PC-9 (cell line): ENCODE measurements around the gene NTM. TPM values are rescaled to one million over a fixed set of nuclear protein-coding genes. Genes with fewer than 3 reads are reported as not detected.

Experiments
- BruUV-seq: library from RNA; stranded (reverse); fragments of 400-500 nt; replicated peaks from 2 replicates; lab custom pipeline; 2021; lab: Mats Ljungman, UMichigan
- CTCF ChIA-PET: fragments of 300-600 bp; sonication (Branson Sonifier 250); formaldehyde crosslinking; loops from one replicate; lab custom pipeline; 2022; ENCODE audit warnings: antibody characterized with exemption; lab: Charles Lee
- POLR2A ChIA-PET: fragments of 300-600 bp; sonication (Branson Sonifier 250); formaldehyde crosslinking; loops from one replicate; lab custom pipeline; 2022; ENCODE audit warnings: antibody characterized with exemption; ENCODE audit not compliant: unreplicated experiment; lab: Charles Lee
- DNase-seq, 2 experiments: peaks; one replicate each; pipeline versions ENCODE4 v3.0.0 to v3.0.0-alpha.2; 2015 to 2022; ENCODE audit warnings: mixed read lengths in 1 of 2
- H2AFZ ChIP-seq: fragments of 200-600 bp; sonication (generic); 2 replicates; pipeline ENCODE4 v1.8.1; 2017; ENCODE audit warnings: antibody characterized with exemption
- H3F3A ChIP-seq: fragments of 200-600 bp; sonication (generic); 2 replicates; pipeline ENCODE4 v1.8.1; 2017; ENCODE audit warnings: antibody characterized with exemption, mild to moderate bottlenecking, low read depth; ENCODE audit not compliant: insufficient read depth
- H3K27ac ChIP-seq: fragments of 200-600 bp; sonication (generic); 2 replicates; pipeline ENCODE4 v1.6.1; 2016; ENCODE audit warnings: mixed run types
- H3K27me3 ChIP-seq: fragments of 200-600 bp; sonication (generic); 2 replicates; pipeline ENCODE4 v1.6.1; 2016; ENCODE audit warnings: low read depth, mixed run types; ENCODE audit not compliant: insufficient read depth
- H3K36me3 ChIP-seq: fragments of 200-600 bp; sonication (generic); 2 replicates; pipeline ENCODE4 v1.6.1; 2016; ENCODE audit warnings: low read depth, mixed run types
- H3K4me1 ChIP-seq: fragments of 200-600 bp; sonication (generic); replicated peaks from 2 replicates; pipeline ENCODE4 v1.6.1; 2016; ENCODE audit warnings: mixed run types; ENCODE audit not compliant: insufficient read depth
- H3K4me2 ChIP-seq: fragments of 200-600 bp; sonication (generic); 2 replicates; pipeline ENCODE4 v1.6.1; 2017; ENCODE audit warnings: mixed run types
- H3K4me3 ChIP-seq: fragments of 200-600 bp; sonication (generic); 2 replicates; pipeline ENCODE4 v1.6.1; 2016; ENCODE audit warnings: mixed run types
- H3K79me2 ChIP-seq: fragments of 200-600 bp; sonication (generic); 2 replicates; pipeline ENCODE4 v1.6.1; 2017; ENCODE audit warnings: low read depth, mixed run types
- H3K9me2 ChIP-seq: fragments of 200-600 bp; sonication (generic); 2 replicates; pipeline ENCODE4 v1.8.1; 2017; ENCODE audit warnings: mild to moderate bottlenecking; ENCODE audit not compliant: insufficient read depth
- H3K9me3 ChIP-seq: fragments of 200-600 bp; sonication (generic); 2 replicates; pipeline ENCODE4 v1.8.1; 2016; ENCODE audit warnings: low read depth; ENCODE audit not compliant: insufficient read depth
- H4K20me1 ChIP-seq: fragments of 200-600 bp; sonication (generic); 2 replicates; pipeline ENCODE4 v1.8.1; 2017; ENCODE audit not compliant: insufficient read depth
- CTCF ChIP-seq: fragments of 200-600 bp; sonication (generic); conservative IDR thresholded peaks from 2 replicates; pipeline ENCODE4 v1.6.1; 2017; ENCODE audit warnings: mixed run types, antibody characterized with exemption, mild to moderate bottlenecking, moderate library complexity
- EZH2 ChIP-seq: fragments of 200-600 bp; sonication (generic); IDR thresholded peaks from 2 replicates; pipeline ENCODE4 v1.8.0; 2017; ENCODE audit warnings: antibody characterized with exemption, low read depth
- intact Hi-C: fragments of 100-400 bp; cut with micrococcal nuclease; formaldehyde crosslinking; loops from one replicate; pipeline ENCODE4 v1.10.0; 2022; ENCODE audit not compliant: unreplicated experiment
- total RNA-seq: library from RNA; stranded (reverse); gene quantifications from 2 replicates; pipeline ENCODE4 v1.2.3, GENCODE V29; 2021

The NTM gene
- total RNA-seq, 1 experiment from 2014 or later: not detected

GRCh38 chr11:131441051-131441810, 70.8 kb downstream of the NTM start:
- no peaks in the 10 kb centered on the region for H3K36me3 ChIP-seq
- H2AFZ ChIP-seq: no peak overlapping the region
- POLR2A ChIA-PET: no interaction called here
- TF ChIP-seq CTCF: no peak
- no peak for TF ChIP-seq EZH2
- no peaks in the 10 kb centered on the region for H3K9me3 ChIP-seq
- H3K27me3 ChIP-seq: no peaks in the 10 kb centered on the region
- no peaks in the 10 kb centered on the region for H3F3A ChIP-seq
- no TSS peak for BruUV-seq
- CTCF ChIA-PET: no interaction called here
- no peak for DNase-seq
- H3K4me2 ChIP-seq: no peak overlapping the region
- intact Hi-C loops: no loop called here
- H3K27ac ChIP-seq: no peak overlapping the region
- no peak overlapping the region for H3K4me3 ChIP-seq
- H4K20me1 ChIP-seq: no peaks in the 10 kb centered on the region
- H3K9me2 ChIP-seq: no peaks in the 10 kb centered on the region
- no peaks in the 10 kb centered on the region for H3K4me1 ChIP-seq
- H3K79me2 ChIP-seq: no peaks in the 10 kb centered on the region

- POLR2A ChIA-PET: no interaction called here
- DNase-seq: no peak
- CTCF ChIA-PET: no interaction called here
- H3K27ac ChIP-seq: no peak overlapping the region
- no peak overlapping the region for H3K4me2 ChIP-seq
- H4K20me1 ChIP-seq: no peaks in the 10 kb centered on the region
- no TSS peak for BruUV-seq
- no peaks in the 10 kb centered on the region for H3K9me2 ChIP-seq
- H3K36me3 ChIP-seq: no peaks in the 10 kb centered on the region
- no peaks in the 10 kb centered on the region for H3K27me3 ChIP-seq
- no peak for TF ChIP-seq EZH2
- TF ChIP-seq CTCF: no peak
- no peak overlapping the region for H2AFZ ChIP-seq
- intact Hi-C loops: no loop called here
- no peaks in the 10 kb centered on the region for H3K9me3 ChIP-seq
- H3K4me1 ChIP-seq: no peaks in the 10 kb centered on the region
- no peak overlapping the region for H3K4me3 ChIP-seq
- H3K79me2 ChIP-seq: no peaks in the 10 kb centered on the region
- H3F3A ChIP-seq: no peaks in the 10 kb centered on the region
Measured at GRCh38 chr11:131446590-131447275, 76.3 kb downstream of the NTM start.

- ChIA-PET CTCF (no interaction called here), POLR2A (no interaction called here)
- Histone ChIP-seq H3K27ac (no peak overlapping the region), H4K20me1 (no peaks in the 10 kb centered on the region), H3F3A (no peaks in the 10 kb centered on the region), H3K4me3 (no peak overlapping the region), H3K27me3 (no peaks in the 10 kb centered on the region), H3K9me2 (no peaks in the 10 kb centered on the region), H3K9me3 (no peaks in the 10 kb centered on the region), H3K4me1 (no peaks in the 10 kb centered on the region), H3K4me2 (no peak overlapping the region), H3K36me3 (no peaks in the 10 kb centered on the region), H3K79me2 (no peaks in the 10 kb centered on the region), H2AFZ (no peak overlapping the region)
- no TSS peak for BruUV-seq
- intact Hi-C loops: no loop called here
- DNase-seq: no peak
- no peak for TF ChIP-seq EZH2
Measured at GRCh38 chr11:131447277-131447815, 76.9 kb downstream of the NTM start.
